ENCODE results near the gene TAC1. TPM values are rescaled to one million over a fixed set of nuclear protein-coding genes. Genes with fewer than 3 reads are reported as not detected.

TAC1 gene
- total RNA-seq, 1 donor from 2014 or later: 50.4 TPM

DNA sequence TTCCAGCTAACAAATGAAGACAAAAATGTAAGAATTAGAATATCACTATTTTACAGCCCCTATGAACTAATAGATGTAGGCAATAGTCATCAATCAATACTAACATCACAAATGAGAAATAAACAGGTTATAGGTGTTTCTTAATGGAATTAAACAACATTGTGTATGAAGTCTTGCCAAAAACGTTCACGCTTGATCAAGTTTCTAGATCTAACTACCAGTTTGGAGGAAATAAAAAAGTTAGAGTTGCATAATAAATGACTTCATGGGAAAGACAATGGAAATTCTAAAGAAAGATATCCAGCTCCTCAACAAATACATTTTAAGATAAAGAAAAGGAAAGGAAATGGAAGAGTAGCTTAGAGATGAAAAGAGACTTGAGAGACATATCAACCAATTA lies 19.7 kb downstream of the TAC1 start:
- Histone ChIP-seq H3K4me3 (ENCODE audit: low read depth, low read length) (no peak overlapping the region), H3K27me3 (ENCODE audit: control insufficient read depth, insufficient read depth, low read length) (no peaks in the 10 kb centered on the region), H3K36me3 (ENCODE audit: control insufficient read depth, insufficient read depth, low read length) (no peaks in the 10 kb centered on the region)
- TF ChIP-seq CTCF (IDR thresholded peaks at IDR 0.05; ENCODE audit: insufficient read depth, low read length, poor library complexity, severe bottlenecking): no peak
- DNase-seq (ENCODE audit: low read depth): no peak

DNA sequence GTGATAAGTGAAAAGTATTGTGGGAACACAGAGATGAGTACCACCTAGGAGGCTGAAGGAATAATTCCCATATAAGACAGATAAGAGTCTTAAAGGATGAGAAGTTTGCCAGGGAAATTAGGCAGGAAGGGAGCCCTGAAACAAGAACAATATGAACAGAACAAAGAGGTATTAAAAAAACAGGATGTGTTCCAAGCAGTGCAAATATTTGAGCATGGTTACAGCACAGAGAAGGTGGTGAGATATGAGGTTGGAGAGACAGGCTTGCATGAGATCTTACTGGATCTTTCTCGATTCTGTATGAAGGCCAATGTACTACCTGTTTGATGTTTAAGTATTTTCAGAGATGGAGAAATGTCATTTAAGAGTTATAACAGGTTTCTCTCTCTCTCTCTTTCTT lies 20.3 kb downstream of the TAC1 start:
- Histone ChIP-seq H3K27me3 (ENCODE audit: control insufficient read depth, insufficient read depth, low read length) (no peaks in the 10 kb centered on the region), H3K36me3 (ENCODE audit: control insufficient read depth, insufficient read depth, low read length) (no peaks in the 10 kb centered on the region), H3K4me3 (ENCODE audit: low read depth, low read length) (no peak overlapping the region)
- TF ChIP-seq CTCF (IDR thresholded peaks at IDR 0.05; ENCODE audit: insufficient read depth, low read length, poor library complexity, severe bottlenecking): no peak
- no peak for DNase-seq (ENCODE audit: low read depth)

GRCh38 chr7:97757824-97758223 lies 25.9 kb downstream of the TAC1 start:
- no peak for TF ChIP-seq CTCF (IDR thresholded peaks at IDR 0.05; ENCODE audit: insufficient read depth, low read length, poor library complexity, severe bottlenecking)

GRCh38 chr7:97770850-97771249 lies 39.0 kb downstream of the TAC1 start:
- no peak for DNase-seq (ENCODE audit: low read depth)

More at GRCh38 chr7:97757824-97758223, 25.9 kb downstream of the TAC1 start:
- no peak for DNase-seq (ENCODE audit: low read depth)
- H3K4me3 ChIP-seq (ENCODE audit: low read depth, low read length): no peak overlapping the region
- no peaks in the 10 kb centered on the region for H3K27me3 ChIP-seq (ENCODE audit: control insufficient read depth, insufficient read depth, low read length)
- no peaks in the 10 kb centered on the region for H3K36me3 ChIP-seq (ENCODE audit: control insufficient read depth, insufficient read depth, low read length)

GRCh38 chr7:97771576-97771975 lies 39.7 kb downstream of the TAC1 start:
- Histone ChIP-seq H3K36me3 (ENCODE audit: control insufficient read depth, insufficient read depth, low read length) (no peaks in the 10 kb centered on the region), H3K4me3 (ENCODE audit: low read depth, low read length) (no peak overlapping the region), H3K27me3 (ENCODE audit: control insufficient read depth, insufficient read depth, low read length) (no peaks in the 10 kb centered on the region)
- no peak for DNase-seq (ENCODE audit: low read depth)
- no peak for TF ChIP-seq CTCF (IDR thresholded peaks at IDR 0.05; ENCODE audit: insufficient read depth, low read length, poor library complexity, severe bottlenecking)

More at GRCh38 chr7:97770850-97771249, 39.0 kb downstream of the TAC1 start:
- Histone ChIP-seq H3K4me3 (ENCODE audit: low read depth, low read length) (no peak overlapping the region), H3K27me3 (ENCODE audit: control insufficient read depth, insufficient read depth, low read length) (no peaks in the 10 kb centered on the region), H3K36me3 (ENCODE audit: control insufficient read depth, insufficient read depth, low read length) (no peaks in the 10 kb centered on the region)
- TF ChIP-seq CTCF (IDR thresholded peaks at IDR 0.05; ENCODE audit: insufficient read depth, low read length, poor library complexity, severe bottlenecking): no peak

Data from kidney epithelial cell (primary cell).